MM.1S (cell line): ENCODE data around the gene KDM5A.

Source experiments
- CTCF ChIP-seq: fragments of 300-600 bp; sonication (generic); IDR thresholded peaks from 2 replicates; pipeline ENCODE4 v1.5.1; 2016; ENCODE audit warnings: antibody characterized with exemption, low read length, mixed read lengths
- EZH2 ChIP-seq: fragments of 300-600 bp; sonication (generic); optimal IDR thresholded peaks from 2 replicates; pipeline ENCODE3; 2017; ENCODE audit warnings: low read depth, mild to moderate bottlenecking, antibody characterized with exemption, low read length, mixed read lengths
- EZH2phosphoT487 ChIP-seq: fragments of 300-600 bp; sonication (generic); IDR thresholded peaks from 2 replicates; pipeline ENCODE4 v1.6.1; 2018; ENCODE audit warnings: antibody characterized with exemption, low read length

GRCh38 chr12:367972-368371, 21.1 kb downstream of the KDM5A start:
- no peak for TF ChIP-seq CTCF
- no peak for TF ChIP-seq EZH2phosphoT487
- no peak for TF ChIP-seq EZH2
